ENCODE data around the gene SRGAP3.

- TF ChIP-seq CTCF (IDR thresholded peaks at IDR 0.05) (no peak), POLR2AphosphoS5 (IDR thresholded peaks at IDR 0.05) (no peak), POLR2A (IDR thresholded peaks at IDR 0.05) (no peak)
Measured at GRCh38 chr3:8984526-8984925, 264.9 kb downstream of the SRGAP3 start.
